ENCODE results near the gene CREG2.

CREG2 gene

GRCh38 chr2:101432411-101433181 lies 45.3 kb upstream of the CREG2 start:
- no peak overlapping the region for H3K4me3 ChIP-seq (replicated peaks; ENCODE audit: insufficient read depth, low read length)
- TF ChIP-seq CTCF (IDR thresholded peaks at IDR 0.05; ENCODE audit: insufficient read depth, low read length) (no peak), REST (IDR thresholded peaks at IDR 0.05; ENCODE audit: insufficient replicate concordance, low read depth) (no peak), SPI1 (IDR thresholded peaks at IDR 0.05; ENCODE audit: borderline replicate concordance, low read depth) (no peak), POLR2AphosphoS5 (IDR thresholded peaks at IDR 0.05; ENCODE audit: low read depth) (no peak), GABPA (IDR thresholded peaks at IDR 0.05; ENCODE audit: low read depth) (no peak)
- no peaks in the 10 kb centered on the region for H3K27me3 ChIP-seq (ENCODE audit: insufficient read depth, poor library complexity, severe bottlenecking)
- H3K27ac ChIP-seq (replicated peaks) = no peak overlapping the region
- DNase-seq (ENCODE audit: low read depth in 1 of 2, low spot score in 1 of 2) = no peak

- Histone ChIP-seq H3K4me3 (replicated peaks; ENCODE audit: insufficient read depth, low read length) (no peak overlapping the region), H3K27me3 (ENCODE audit: insufficient read depth, poor library complexity, severe bottlenecking) (no peaks in the 10 kb centered on the region), H3K27ac (replicated peaks) (no peak overlapping the region)
- DNase-seq (ENCODE audit: low read depth in 1 of 2, low spot score in 1 of 2) = no peak
- no peak for TF ChIP-seq GABPA (IDR thresholded peaks at IDR 0.05; ENCODE audit: low read depth)
Measured at GRCh38 chr2:101431486-101431885, 44.2 kb upstream of the CREG2 start.

GRCh38 chr2:101430156-101430555 lies 42.9 kb upstream of the CREG2 start:
- Histone ChIP-seq H3K4me3 (replicated peaks; ENCODE audit: insufficient read depth, low read length) (no peak overlapping the region), H3K27me3 (ENCODE audit: insufficient read depth, poor library complexity, severe bottlenecking) (no peaks in the 10 kb centered on the region), H3K27ac (replicated peaks) (no peak overlapping the region)
- TF ChIP-seq CTCF (IDR thresholded peaks at IDR 0.05; ENCODE audit: insufficient read depth, low read length) (no peak), GABPA (IDR thresholded peaks at IDR 0.05; ENCODE audit: low read depth) (no peak), POLR2AphosphoS5 (IDR thresholded peaks at IDR 0.05; ENCODE audit: low read depth) (no peak), SPI1 (IDR thresholded peaks at IDR 0.05; ENCODE audit: borderline replicate concordance, low read depth) (no peak), REST (IDR thresholded peaks at IDR 0.05; ENCODE audit: insufficient replicate concordance, low read depth) (no peak)
- DNase-seq (ENCODE audit: low read depth in 1 of 2, low spot score in 1 of 2) = no peak

GRCh38 chr2:101429453-101429852 lies 42.1 kb upstream of the CREG2 start:
- Histone ChIP-seq H3K4me3 (replicated peaks; ENCODE audit: insufficient read depth, low read length) (no peak overlapping the region), H3K27me3 (ENCODE audit: insufficient read depth, poor library complexity, severe bottlenecking) (no peaks in the 10 kb centered on the region), H3K27ac (replicated peaks) (no peak overlapping the region)
- no peak for DNase-seq (ENCODE audit: low read depth in 1 of 2, low spot score in 1 of 2)
- TF ChIP-seq CTCF (IDR thresholded peaks at IDR 0.05; ENCODE audit: insufficient read depth, low read length) (no peak), POLR2AphosphoS5 (IDR thresholded peaks at IDR 0.05; ENCODE audit: low read depth) (no peak), SPI1 (IDR thresholded peaks at IDR 0.05; ENCODE audit: borderline replicate concordance, low read depth) (no peak), REST (IDR thresholded peaks at IDR 0.05; ENCODE audit: insufficient replicate concordance, low read depth) (no peak), GABPA (IDR thresholded peaks at IDR 0.05; ENCODE audit: low read depth) (no peak)

Data from HL-60 (cell line).